ENCODE results near the gene PBX1.

Gene PBX1

DNA sequence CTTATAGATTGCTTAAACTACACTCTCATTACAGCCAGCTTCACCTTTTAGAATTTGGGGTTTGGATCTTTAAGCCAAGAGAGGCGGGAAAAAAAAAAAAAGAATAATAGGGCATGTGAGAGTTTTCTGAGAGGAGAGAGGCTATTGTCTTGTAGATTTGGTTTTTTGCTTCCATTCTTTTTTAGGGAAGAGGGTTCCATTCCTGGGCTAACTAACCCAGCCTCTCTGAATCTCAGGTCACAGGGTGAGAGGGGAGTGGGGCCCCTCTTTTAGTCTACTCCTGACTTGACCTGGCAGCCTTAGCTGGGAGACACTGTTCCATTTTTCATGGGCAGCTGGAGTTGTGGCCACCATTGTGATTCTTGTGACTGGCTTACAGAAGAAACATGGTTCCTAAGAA, 24.2 kb downstream of the PBX1 start:
- TF ChIP-seq, protein P1, sequence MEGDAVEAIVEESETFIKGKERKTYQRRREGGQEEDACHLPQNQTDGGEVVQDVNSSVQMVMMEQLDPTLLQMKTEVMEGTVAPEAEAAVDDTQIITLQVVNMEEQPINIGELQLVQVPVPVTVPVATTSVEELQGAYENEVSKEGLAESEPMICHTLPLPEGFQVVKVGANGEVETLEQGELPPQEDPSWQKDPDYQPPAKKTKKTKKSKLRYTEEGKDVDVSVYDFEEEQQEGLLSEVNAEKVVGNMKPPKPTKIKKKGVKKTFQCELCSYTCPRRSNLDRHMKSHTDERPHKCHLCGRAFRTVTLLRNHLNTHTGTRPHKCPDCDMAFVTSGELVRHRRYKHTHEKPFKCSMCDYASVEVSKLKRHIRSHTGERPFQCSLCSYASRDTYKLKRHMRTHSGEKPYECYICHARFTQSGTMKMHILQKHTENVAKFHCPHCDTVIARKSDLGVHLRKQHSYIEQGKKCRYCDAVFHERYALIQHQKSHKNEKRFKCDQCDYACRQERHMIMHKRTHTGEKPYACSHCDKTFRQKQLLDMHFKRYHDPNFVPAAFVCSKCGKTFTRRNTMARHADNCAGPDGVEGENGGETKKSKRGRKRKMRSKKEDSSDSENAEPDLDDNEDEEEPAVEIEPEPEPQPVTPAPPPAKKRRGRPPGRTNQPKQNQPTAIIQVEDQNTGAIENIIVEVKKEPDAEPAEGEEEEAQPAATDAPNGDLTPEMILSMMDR (IDR thresholded peaks at IDR 0.05; ENCODE audit: low read length, missing control alignments): no peak
- DNase-seq (ENCODE audit: low read depth): no peak
- no peak overlapping the region for H3K4me3 ChIP-seq (replicated peaks; ENCODE audit: low read depth, low read length)

DNA sequence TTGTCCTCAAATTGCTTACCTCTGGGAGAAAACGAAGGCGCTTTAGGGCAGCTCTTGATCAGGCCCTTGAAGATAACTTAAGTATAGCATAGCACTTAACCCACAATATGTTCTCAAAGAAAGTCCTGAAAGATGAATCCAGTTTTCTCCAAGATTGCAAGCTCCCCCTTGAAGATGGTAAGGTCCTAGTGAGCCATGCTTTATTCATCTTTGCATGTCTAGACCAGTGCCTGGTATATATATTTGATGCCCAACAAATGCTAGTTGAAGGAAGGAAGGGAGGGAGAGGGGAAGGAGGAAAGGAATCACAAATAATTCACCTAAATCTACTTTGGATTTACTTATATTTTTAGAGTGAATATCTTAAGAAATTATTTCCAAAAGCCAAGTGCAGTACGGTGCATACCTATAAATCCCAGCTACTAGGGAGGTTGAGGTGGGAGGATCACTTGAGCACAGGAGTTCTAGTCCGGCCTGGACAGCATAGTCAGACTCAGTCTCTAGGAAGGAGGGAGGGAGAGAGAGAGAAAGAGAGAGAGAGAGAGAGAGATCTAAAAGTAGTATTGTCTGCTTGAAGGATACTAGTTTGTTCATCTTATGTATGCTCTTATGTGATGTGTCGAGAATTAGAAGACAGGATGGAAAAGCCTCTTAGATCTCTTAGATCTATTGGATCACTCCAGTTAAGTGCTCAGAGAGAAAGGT, 25.0 kb downstream of the PBX1 start:
- H3K4me3 ChIP-seq (replicated peaks; ENCODE audit: low read depth, low read length): no peak overlapping the region
- no peak for DNase-seq (ENCODE audit: low read depth)
- TF ChIP-seq, protein P1 (IDR thresholded peaks at IDR 0.05; ENCODE audit: low read length, missing control alignments): no peak

DNA sequence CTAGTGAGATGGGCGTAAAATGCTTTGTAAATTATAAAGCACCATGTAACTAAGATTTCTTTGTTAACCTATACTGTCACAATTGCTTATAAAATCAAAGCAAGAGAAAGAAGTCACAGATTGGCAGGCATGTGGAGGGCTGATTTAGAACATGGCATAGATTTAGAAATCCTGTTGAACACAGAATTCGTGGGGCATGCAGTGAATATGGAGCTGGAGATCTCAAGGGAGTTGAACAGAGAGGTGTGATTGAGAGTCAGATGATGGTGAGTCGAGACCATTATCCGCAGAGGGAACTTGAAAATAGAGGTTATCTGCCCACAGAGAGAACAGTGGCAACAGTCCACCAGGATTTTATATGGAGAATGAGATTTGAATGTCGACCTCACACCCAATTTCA, 27.6 kb downstream of the PBX1 start:
- no peak overlapping the region for H3K4me3 ChIP-seq (replicated peaks; ENCODE audit: low read depth, low read length)
- TF ChIP-seq, protein P1 (IDR thresholded peaks at IDR 0.05; ENCODE audit: low read length, missing control alignments): no peak
- DNase-seq (ENCODE audit: low read depth): no peak

- TF ChIP-seq, protein P1 (IDR thresholded peaks at IDR 0.05; ENCODE audit: low read length, missing control alignments): no peak
- H3K4me3 ChIP-seq (replicated peaks; ENCODE audit: low read depth, low read length): no peak overlapping the region
- no peak for DNase-seq (ENCODE audit: low read depth)
Observed at GRCh38 chr1:164587617-164588501, 28.9 kb downstream of the PBX1 start.

DNA sequence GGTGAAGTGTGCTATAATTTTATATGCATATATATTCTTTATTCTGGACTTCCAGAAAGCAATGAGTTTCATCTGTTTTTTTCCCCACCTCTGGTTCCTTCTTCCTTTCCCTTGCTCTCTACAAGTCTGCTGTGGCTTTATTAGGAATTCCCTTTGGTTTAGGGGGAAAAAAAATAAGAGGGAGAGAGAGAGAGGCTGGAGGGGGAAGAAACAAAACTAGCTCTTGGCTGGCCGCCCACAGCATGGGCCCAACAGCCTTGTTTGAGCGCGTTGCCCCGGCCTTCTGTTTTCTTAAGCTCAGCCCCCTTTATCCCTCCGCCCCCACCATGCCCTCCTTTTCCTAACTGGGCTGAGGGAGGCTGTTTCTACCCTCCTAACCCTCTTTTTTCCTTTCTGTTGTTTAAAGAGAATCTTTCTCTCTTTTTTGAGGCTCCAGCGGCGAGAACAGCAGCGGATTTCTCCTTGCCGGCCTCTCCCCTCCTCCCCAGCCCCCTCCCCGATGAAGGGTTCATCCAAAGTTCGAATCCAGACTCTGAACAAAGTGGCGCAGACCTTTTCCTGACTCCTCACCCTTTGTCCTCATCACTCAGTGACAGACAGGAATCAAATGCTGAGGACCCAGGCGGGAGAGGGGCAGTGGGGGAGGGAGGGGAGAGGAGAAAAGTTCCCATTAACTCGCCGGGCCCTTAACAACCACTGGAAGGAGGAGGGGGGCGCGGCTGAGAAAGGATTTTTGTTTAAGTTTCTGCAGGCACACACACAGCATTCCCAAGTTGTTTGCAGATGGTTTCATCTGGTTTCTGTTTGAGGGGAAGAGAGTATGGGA, 29.7 kb downstream of the PBX1 start:
- H3K4me3 ChIP-seq (replicated peaks; ENCODE audit: low read depth, low read length): peak overlapping the region; percentile 34
- TF ChIP-seq, protein P1 (IDR thresholded peaks at IDR 0.05; ENCODE audit: low read length, missing control alignments): no peak
- DNase-seq (ENCODE audit: low read depth): peak; percentile 85

DNA sequence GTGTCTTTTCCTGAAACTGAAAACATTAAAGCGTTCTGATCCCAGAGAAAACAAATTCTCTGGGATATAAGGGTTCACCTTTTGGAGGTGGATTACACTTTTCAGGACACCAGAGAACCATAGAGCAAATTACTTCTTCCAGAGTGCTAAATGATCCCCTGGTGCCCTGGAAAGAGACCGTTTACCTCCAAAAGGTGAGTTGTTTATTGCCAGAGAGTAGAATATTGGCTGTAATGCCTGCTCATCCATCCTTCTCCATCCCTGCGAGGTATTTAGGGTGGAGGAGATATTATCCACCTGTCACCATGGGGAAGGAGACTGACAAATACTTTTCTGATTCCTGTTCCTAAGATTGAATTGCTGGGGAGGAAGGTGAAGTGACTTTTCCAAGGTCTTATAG, 30.4 kb downstream of the PBX1 start:
- TF ChIP-seq, protein P1 (IDR thresholded peaks at IDR 0.05; ENCODE audit: low read length, missing control alignments): no peak
- DNase-seq (ENCODE audit: low read depth): no peak
- no peak overlapping the region for H3K4me3 ChIP-seq (replicated peaks; ENCODE audit: low read depth, low read length)
